ENCODE results near the gene NOL6. TPM values are rescaled to one million over a fixed set of nuclear protein-coding genes. Genes with fewer than 3 reads are reported as not detected.
A peak's percentile ranks its signal among the peaks of the same experiment; 100 is the strongest.

NOL6 gene
- polyA plus RNA-seq, 2 of the 4 experiments (the other 2 are of a cell fraction): 49.5 to 52.0 TPM

DNA sequence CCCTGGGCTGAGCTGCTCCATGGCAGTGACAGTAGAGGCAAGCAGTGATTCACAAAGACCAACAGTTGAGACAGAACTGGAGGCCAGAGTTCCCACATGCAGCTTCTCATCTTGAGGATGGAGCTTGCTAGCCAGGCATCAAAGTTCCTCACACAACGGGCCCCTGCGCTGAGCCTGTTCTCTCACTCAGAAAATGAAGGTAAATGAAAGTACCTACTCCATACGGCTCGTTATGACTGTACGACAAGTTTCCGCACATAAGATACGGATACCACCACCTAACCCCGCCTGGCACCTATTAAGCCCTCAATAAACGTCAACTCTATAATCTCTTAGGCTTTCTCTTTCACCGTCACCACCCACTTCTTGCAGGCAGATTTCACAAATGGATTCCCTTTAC, 12.9 kb downstream of the NOL6 start:
- peaks cover 15% of the 10 kb centered on the region for H3K4me1 ChIP-seq
- no peak for ATAC-seq
- no peak for FAIRE-seq

DNA sequence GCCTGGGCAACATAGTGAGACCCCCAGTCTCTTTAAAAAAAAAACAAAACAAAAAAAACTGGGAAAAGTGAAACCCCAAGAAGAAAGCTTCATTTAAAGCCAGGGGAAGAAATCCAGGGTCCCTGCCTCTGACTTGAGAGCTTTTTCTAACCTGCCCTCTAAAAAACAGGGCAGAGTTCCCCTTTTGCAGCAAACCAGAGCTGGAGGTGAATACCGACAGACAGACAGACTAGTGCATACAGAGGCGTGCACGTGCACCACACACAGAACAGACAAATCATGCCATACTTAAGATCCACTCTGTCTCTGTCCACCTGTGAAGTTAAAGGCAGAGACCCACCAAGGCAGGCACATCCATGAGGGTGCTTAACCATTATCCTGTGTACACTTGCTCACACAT, 14.6 kb downstream of the NOL6 start:
- FAIRE-seq (no peak), ATAC-seq (peak in 1 of 2 experiments; percentile 19; a peak in 3 of 6 replicates), DNase-seq (ENCODE audit: low read depth in 1 of 2, low spot score in 1 of 2) (no peak)
- H3K27ac ChIP-seq: peak overlapping the region in 1 of 2 experiments; percentile 74; a peak in 3 of 6 replicates
- H3K4me2 ChIP-seq: peak overlapping the region; percentile 55; the same call in 1 of the 3 replicates
- CTCF ChIA-PET: interaction anchor here (0.6 to 41.9 kb wide), 6 partner anchors 7 to 172 kb away, joined by 3 to 834 read pairs (median 238); partner anchors contain the start of genes AQP3, AQP7 and NOL6
- H3K9me3 ChIP-seq: no peaks in the 10 kb centered on the region
- POLR2A ChIA-PET: interaction anchor here (1.5 kb wide), 1 partner anchor 15 kb away, joined by 4 read pairs; the partner anchor contains the start of gene NOL6
- H3K4me3 ChIP-seq: no peak overlapping the region
- H3K4me1 ChIP-seq: peaks cover 15% of the 10 kb centered on the region
- TF ChIP-seq, protein P1, sequence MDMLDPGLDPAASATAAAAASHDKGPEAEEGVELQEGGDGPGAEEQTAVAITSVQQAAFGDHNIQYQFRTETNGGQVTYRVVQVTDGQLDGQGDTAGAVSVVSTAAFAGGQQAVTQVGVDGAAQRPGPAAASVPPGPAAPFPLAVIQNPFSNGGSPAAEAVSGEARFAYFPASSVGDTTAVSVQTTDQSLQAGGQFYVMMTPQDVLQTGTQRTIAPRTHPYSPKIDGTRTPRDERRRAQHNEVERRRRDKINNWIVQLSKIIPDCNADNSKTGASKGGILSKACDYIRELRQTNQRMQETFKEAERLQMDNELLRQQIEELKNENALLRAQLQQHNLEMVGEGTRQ (IDR thresholded peaks at IDR 0.05): no peak
- TF ChIP-seq EP300 (IDR thresholded peaks at IDR 0.05) (no peak), KDM1A (IDR thresholded peaks at IDR 0.05; ENCODE audit: low read depth) (no peak), ZC3H11A (IDR thresholded peaks at IDR 0.05) (no peak), HOXB13 (CRISPR knock-in tag; IDR thresholded peaks at IDR 0.05; ENCODE audit: low read depth) (no peak), HOXA7 (CRISPR knock-in tag; IDR thresholded peaks at IDR 0.05) (no peak), NFE2L2 (conservative IDR thresholded peaks at IDR 0.05; ENCODE audit: low read length) (no peak), POLR2AphosphoS2 (conservative IDR thresholded peaks at IDR 0.05; ENCODE audit: low read length) (no peak), RAD21 (conservative IDR thresholded peaks at IDR 0.05 in 1 of 2, IDR thresholded peaks at IDR 0.05 in 1 of 2) (no peak), ESRRA (IDR thresholded peaks at IDR 0.05; ENCODE audit: borderline replicate concordance, low read length) (no peak), POLR2A (IDR thresholded peaks at IDR 0.05; ENCODE audit: low read length) (no peak), HOXB5 (CRISPR knock-in tag; IDR thresholded peaks at IDR 0.05) (no peak)
- TF ChIP-seq, protein P2, sequence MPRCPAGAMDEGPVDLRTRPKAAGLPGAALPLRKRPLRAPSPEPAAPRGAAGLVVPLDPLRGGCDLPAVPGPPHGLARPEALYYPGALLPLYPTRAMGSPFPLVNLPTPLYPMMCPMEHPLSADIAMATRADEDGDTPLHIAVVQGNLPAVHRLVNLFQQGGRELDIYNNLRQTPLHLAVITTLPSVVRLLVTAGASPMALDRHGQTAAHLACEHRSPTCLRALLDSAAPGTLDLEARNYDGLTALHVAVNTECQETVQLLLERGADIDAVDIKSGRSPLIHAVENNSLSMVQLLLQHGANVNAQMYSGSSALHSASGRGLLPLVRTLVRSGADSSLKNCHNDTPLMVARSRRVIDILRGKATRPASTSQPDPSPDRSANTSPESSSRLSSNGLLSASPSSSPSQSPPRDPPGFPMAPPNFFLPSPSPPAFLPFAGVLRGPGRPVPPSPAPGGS (IDR thresholded peaks at IDR 0.05): no peak
- TF ChIP-seq, protein P3, sequence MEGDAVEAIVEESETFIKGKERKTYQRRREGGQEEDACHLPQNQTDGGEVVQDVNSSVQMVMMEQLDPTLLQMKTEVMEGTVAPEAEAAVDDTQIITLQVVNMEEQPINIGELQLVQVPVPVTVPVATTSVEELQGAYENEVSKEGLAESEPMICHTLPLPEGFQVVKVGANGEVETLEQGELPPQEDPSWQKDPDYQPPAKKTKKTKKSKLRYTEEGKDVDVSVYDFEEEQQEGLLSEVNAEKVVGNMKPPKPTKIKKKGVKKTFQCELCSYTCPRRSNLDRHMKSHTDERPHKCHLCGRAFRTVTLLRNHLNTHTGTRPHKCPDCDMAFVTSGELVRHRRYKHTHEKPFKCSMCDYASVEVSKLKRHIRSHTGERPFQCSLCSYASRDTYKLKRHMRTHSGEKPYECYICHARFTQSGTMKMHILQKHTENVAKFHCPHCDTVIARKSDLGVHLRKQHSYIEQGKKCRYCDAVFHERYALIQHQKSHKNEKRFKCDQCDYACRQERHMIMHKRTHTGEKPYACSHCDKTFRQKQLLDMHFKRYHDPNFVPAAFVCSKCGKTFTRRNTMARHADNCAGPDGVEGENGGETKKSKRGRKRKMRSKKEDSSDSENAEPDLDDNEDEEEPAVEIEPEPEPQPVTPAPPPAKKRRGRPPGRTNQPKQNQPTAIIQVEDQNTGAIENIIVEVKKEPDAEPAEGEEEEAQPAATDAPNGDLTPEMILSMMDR (IDR thresholded peaks at IDR 0.05): no peak
- TF ChIP-seq, protein P4, sequence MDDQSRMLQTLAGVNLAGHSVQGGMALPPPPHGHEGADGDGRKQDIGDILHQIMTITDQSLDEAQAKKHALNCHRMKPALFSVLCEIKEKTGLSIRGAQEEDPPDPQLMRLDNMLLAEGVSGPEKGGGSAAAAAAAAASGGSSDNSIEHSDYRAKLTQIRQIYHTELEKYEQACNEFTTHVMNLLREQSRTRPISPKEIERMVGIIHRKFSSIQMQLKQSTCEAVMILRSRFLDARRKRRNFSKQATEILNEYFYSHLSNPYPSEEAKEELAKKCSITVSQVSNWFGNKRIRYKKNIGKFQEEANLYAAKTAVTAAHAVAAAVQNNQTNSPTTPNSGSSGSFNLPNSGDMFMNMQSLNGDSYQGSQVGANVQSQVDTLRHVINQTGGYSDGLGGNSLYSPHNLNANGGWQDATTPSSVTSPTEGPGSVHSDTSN (IDR thresholded peaks at IDR 0.05): no peak
- TF ChIP-seq, protein P5, sequence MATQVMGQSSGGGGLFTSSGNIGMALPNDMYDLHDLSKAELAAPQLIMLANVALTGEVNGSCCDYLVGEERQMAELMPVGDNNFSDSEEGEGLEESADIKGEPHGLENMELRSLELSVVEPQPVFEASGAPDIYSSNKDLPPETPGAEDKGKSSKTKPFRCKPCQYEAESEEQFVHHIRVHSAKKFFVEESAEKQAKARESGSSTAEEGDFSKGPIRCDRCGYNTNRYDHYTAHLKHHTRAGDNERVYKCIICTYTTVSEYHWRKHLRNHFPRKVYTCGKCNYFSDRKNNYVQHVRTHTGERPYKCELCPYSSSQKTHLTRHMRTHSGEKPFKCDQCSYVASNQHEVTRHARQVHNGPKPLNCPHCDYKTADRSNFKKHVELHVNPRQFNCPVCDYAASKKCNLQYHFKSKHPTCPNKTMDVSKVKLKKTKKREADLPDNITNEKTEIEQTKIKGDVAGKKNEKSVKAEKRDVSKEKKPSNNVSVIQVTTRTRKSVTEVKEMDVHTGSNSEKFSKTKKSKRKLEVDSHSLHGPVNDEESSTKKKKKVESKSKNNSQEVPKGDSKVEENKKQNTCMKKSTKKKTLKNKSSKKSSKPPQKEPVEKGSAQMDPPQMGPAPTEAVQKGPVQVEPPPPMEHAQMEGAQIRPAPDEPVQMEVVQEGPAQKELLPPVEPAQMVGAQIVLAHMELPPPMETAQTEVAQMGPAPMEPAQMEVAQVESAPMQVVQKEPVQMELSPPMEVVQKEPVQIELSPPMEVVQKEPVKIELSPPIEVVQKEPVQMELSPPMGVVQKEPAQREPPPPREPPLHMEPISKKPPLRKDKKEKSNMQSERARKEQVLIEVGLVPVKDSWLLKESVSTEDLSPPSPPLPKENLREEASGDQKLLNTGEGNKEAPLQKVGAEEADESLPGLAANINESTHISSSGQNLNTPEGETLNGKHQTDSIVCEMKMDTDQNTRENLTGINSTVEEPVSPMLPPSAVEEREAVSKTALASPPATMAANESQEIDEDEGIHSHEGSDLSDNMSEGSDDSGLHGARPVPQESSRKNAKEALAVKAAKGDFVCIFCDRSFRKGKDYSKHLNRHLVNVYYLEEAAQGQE (IDR thresholded peaks at IDR 0.05): no peak
- TF ChIP-seq, protein P6, sequence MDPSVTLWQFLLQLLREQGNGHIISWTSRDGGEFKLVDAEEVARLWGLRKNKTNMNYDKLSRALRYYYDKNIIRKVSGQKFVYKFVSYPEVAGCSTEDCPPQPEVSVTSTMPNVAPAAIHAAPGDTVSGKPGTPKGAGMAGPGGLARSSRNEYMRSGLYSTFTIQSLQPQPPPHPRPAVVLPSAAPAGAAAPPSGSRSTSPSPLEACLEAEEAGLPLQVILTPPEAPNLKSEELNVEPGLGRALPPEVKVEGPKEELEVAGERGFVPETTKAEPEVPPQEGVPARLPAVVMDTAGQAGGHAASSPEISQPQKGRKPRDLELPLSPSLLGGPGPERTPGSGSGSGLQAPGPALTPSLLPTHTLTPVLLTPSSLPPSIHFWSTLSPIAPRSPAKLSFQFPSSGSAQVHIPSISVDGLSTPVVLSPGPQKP (IDR thresholded peaks at IDR 0.05; ENCODE audit: low read depth, low read length): no peak
- WGBS (ENCODE audit: missing lambda C conversion rate): 84% methylated on average over 3 of the region's 3 CpGs

More for the DNA sequence above, 12.9 kb downstream of the NOL6 start:
- no peak overlapping the region for H3K4me2 ChIP-seq
- H3K9me3 ChIP-seq: no peaks in the 10 kb centered on the region
- H3K4me3 ChIP-seq: no peak overlapping the region
- 96% methylated on average over 10 of the region's 10 CpGs for WGBS (ENCODE audit: missing lambda C conversion rate)
- POLR2A ChIA-PET: no interaction called here
- TF ChIP-seq CBX2 (IDR thresholded peaks at IDR 0.05; ENCODE audit: borderline replicate concordance, low read depth) (no peak), FOXS1 (CRISPR knock-in tag; IDR thresholded peaks at IDR 0.05) (no peak), JUN (IDR thresholded peaks at IDR 0.05) (no peak), CBX8 (IDR thresholded peaks at IDR 0.05) (no peak), PHF8 (IDR thresholded peaks at IDR 0.05; ENCODE audit: borderline replicate concordance, low read depth) (no peak), RAD21 (conservative IDR thresholded peaks at IDR 0.05 in 1 of 2, IDR thresholded peaks at IDR 0.05 in 1 of 2) (no peak), CHD2 (IDR thresholded peaks at IDR 0.05; ENCODE audit: low read length, partially characterized antibody) (no peak), NR3C1 (IDR thresholded peaks at IDR 0.05) (no peak), NFE2L2 (conservative IDR thresholded peaks at IDR 0.05; ENCODE audit: low read length) (no peak)
- TF ChIP-seq, protein P7, sequence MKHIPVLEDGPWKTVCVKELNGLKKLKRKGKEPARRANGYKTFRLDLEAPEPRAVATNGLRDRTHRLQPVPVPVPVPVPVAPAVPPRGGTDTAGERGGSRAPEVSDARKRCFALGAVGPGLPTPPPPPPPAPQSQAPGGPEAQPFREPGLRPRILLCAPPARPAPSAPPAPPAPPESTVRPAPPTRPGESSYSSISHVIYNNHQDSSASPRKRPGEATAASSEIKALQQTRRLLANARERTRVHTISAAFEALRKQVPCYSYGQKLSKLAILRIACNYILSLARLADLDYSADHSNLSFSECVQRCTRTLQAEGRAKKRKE (CRISPR knock-in tag; IDR thresholded peaks at IDR 0.05; ENCODE audit: low read depth): no peak
- TF ChIP-seq, protein P8, sequence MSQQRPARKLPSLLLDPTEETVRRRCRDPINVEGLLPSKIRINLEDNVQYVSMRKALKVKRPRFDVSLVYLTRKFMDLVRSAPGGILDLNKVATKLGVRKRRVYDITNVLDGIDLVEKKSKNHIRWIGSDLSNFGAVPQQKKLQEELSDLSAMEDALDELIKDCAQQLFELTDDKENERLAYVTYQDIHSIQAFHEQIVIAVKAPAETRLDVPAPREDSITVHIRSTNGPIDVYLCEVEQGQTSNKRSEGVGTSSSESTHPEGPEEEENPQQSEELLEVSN (IDR thresholded peaks at IDR 0.05; ENCODE audit: borderline replicate concordance, low read depth): no peak
- no peak overlapping the region for H3K27ac ChIP-seq
- CTCF ChIA-PET: interaction anchor here (0.8 to 41.9 kb wide), 8 partner anchors 5 to 261 kb away, joined by 5 to 834 read pairs (median 162); partner anchors contain the start of genes AQP3, AQP7 and NOL6
- DNase-seq (ENCODE audit: low read depth in 1 of 2, low spot score in 1 of 2): no peak
